IPS-20b (cell line): ENCODE results near the gene HECW1.
"Not testable (repeated sequence)": the region's sequence is repeated elsewhere in the genome, so short reads cannot be mapped to it uniquely, and the experiment has no call there.

Source experiments
- H3K27ac ChIP-seq: one replicate; pipeline ENCODE4 v1.5.1; 2013; ENCODE audit warnings: low read length
- H3K27me3 ChIP-seq: 2 replicates; pipeline ENCODE4 v1.6.1; 2013; ENCODE audit warnings: mild to moderate bottlenecking, low read length, inconsistent platforms; ENCODE audit not compliant: insufficient read depth
- H3K36me3 ChIP-seq: 2 replicates; pipeline ENCODE4 v1.6.1; 2013; ENCODE audit warnings: low read depth, mild to moderate bottlenecking, inconsistent platforms, low read length, moderate library complexity; ENCODE audit not compliant: insufficient read depth
- H3K4me1 ChIP-seq: 2 replicates; pipeline ENCODE4 v1.6.1; 2013; ENCODE audit warnings: mild to moderate bottlenecking, control low read depth, inconsistent platforms, low read length, moderate library complexity; ENCODE audit not compliant: insufficient read depth
- H3K4me3 ChIP-seq: 2 replicates; pipeline ENCODE4 v1.5.1; 2013; ENCODE audit warnings: mild to moderate bottlenecking, low read length, inconsistent platforms
- H3K9ac ChIP-seq: 2 replicates; pipeline ENCODE4 v1.6.1; 2013; ENCODE audit warnings: low read depth, mild to moderate bottlenecking, inconsistent platforms, low read length, moderate library complexity
- H3K9me3 ChIP-seq: 2 replicates; pipeline ENCODE4 v1.6.1; 2013; ENCODE audit warnings: mild to moderate bottlenecking, low read depth, low read length, inconsistent platforms; ENCODE audit not compliant: insufficient read depth

The HECW1 gene

DNA sequence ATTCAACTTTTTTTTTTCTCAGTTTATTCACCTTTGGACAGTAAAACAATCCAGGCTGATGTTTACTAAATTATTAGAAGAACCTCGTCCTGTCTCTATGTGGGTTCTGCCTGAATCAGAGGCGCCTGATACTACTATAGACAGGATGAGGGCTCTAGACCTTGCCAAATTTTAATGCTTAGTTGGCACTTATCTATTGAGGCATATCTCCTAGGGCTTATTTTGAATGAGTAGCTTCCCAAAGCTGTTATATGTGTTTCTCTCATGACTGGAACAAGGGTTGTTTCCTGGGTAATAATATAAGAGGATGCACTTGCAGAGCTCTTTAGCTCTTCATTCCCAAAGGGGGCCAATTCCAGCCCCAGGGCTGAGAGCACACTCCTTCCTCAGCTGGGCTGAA is 23.6 kb downstream of the HECW1 start:
- Histone ChIP-seq H3K9me3 (no peaks in the 10 kb centered on the region), H3K27ac (no peak overlapping the region), H3K4me1 (peaks cover 56% of the 10 kb centered on the region), H3K36me3 (no peaks in the 10 kb centered on the region), H3K4me3 (no peak overlapping the region), H3K27me3 (no peaks in the 10 kb centered on the region), H3K9ac (no peak overlapping the region)

DNA sequence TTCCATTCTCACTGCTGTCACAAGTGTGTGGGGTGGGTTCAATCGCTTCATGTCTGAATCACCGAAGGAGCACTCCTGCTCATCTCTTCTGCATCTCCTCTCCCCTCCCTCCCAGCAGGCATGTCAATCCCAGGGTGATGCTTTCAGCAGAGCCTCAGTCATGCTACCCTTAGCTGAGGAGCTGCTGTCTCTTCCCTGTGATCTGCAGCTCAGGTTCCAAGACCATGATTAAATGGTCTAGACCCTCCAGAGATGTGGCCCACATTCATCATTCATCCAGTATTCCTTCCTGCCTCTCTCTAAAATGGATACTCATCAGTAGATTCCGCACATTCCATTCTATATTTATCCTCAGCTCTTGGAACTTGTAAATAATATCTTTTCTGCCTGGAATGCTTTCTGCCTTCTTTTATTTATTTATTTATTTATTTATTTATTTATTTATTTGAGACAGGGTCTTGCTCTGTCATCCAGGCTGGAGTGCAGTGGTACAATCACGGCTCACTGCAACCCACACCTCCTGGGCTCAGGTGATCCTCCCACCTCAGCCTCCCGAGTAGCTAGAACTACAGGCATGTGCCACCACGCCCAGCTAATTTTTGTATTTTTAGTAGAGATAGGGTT is 24.8 kb downstream of the HECW1 start:
- not testable (repeated sequence) for H3K4me3 ChIP-seq, H3K27ac ChIP-seq, H3K27me3 ChIP-seq, H3K9me3 ChIP-seq, H3K36me3 ChIP-seq, H3K9ac ChIP-seq
- H3K4me1 ChIP-seq, result peaks cover 56% of the 10 kb centered on the region

DNA sequence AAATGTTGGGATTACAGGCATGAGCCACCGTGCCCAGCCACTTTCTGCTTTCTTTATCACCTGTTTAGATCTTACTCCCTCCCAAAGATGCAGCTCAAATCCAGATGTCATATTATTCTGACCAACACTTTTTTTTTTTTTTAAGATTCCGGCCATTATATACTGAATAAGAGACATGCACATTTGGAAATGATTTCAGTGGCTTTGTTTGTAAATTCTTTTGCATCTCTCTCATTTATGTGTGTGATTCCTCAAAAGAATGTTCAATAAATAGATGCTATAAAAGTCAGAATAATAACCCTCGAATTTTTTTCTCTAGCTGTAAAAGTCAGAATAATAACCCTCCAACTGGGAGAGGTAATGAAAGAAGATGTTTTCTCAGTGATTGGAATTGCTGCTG is 25.4 kb downstream of the HECW1 start:
- Histone ChIP-seq H3K27ac (no peak overlapping the region), H3K36me3 (no peaks in the 10 kb centered on the region)

DNA sequence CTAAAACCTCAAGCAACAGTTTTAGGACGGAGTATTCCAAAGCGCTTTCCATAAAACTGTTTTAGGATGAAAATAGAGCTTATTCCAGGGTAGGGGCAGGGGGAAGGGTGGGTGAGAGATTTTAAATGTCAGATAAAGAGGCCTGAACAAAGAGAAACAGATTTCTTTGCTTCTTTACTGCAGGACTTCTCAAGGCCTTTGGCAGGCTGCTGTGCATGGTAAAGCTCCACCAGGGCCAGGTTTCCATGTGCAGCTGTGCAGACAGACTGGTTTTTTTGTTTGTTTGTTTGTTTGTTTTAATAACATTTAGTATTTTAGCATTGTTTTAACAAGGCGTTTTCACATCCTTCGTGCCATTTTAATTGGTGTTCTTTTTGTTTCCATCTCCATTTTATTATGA is 26.3 kb downstream of the HECW1 start:
- Histone ChIP-seq H3K4me3 (no peak overlapping the region), H3K4me1 (peaks cover 52% of the 10 kb centered on the region), H3K27ac (peak overlapping the region; percentile 37), H3K36me3 (no peaks in the 10 kb centered on the region), H3K9me3 (no peaks in the 10 kb centered on the region), H3K9ac (peak overlapping the region; percentile 35; the same call in 1 of the 2 replicates), H3K27me3 (no peaks in the 10 kb centered on the region)

More for the DNA sequence above, 25.4 kb downstream of the HECW1 start:
- H3K9me3 ChIP-seq, result no peaks in the 10 kb centered on the region
- H3K4me3 ChIP-seq, result no peak overlapping the region
- H3K27me3 ChIP-seq, result no peaks in the 10 kb centered on the region
- H3K4me1 ChIP-seq, result peaks cover 52% of the 10 kb centered on the region
- no peak overlapping the region; the same call in 1 of the 2 replicates for H3K9ac ChIP-seq

DNA sequence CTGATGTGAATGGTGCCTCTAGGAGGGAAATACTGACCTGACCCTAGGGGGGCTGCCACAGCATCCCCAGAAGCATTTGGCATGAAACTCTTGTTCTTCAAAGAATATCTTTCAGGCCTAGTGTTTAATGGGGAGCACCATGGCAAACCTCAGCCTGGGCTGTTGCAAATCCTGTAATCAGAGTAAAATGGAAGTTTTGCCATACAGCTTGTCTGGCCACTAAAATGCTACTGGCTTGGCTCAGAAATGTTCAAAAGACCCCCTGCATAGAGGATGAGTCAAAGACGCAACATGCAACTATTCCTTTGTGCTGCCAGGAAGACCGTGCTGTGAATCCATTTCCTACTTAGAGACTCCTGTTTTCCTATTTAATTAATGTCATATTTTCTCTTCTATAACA is 26.7 kb downstream of the HECW1 start:
- peak overlapping the region; percentile 37 for H3K27ac ChIP-seq
- peaks cover 55% of the 10 kb centered on the region for H3K4me1 ChIP-seq
- H3K4me3 ChIP-seq, result no peak overlapping the region; the same call in 1 of the 2 replicates
- no peaks in the 10 kb centered on the region for H3K36me3 ChIP-seq
- no peaks in the 10 kb centered on the region for H3K9me3 ChIP-seq
- no peaks in the 10 kb centered on the region for H3K27me3 ChIP-seq
- peak overlapping the region; percentile 35; the same call in 1 of the 2 replicates for H3K9ac ChIP-seq

DNA sequence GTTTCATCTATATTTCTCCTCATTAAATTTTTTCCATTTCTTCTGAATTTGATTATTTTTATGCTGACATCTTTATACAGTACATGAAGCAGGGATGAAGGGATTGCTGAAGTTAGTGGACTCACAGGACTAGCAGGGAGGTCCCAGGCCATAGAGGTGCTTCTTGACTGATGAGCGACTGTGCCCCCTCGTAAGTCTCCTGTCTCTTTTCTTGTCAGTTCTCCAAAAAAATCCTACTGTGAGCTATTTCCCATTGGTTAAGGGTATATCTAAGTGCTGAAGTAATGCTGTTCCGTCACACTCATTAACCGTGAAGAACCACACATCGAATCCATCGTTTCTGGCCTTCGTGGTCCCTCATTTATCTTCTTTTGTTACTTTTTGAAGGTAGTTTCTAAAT is 27.7 kb downstream of the HECW1 start:
- Histone ChIP-seq H3K27me3 (no peaks in the 10 kb centered on the region), H3K9me3 (no peaks in the 10 kb centered on the region), H3K27ac (no peak overlapping the region), H3K4me1 (peaks cover 52% of the 10 kb centered on the region), H3K36me3 (no peaks in the 10 kb centered on the region), H3K4me3 (no peak overlapping the region), H3K9ac (no peak overlapping the region; the same call in 1 of the 2 replicates)

DNA sequence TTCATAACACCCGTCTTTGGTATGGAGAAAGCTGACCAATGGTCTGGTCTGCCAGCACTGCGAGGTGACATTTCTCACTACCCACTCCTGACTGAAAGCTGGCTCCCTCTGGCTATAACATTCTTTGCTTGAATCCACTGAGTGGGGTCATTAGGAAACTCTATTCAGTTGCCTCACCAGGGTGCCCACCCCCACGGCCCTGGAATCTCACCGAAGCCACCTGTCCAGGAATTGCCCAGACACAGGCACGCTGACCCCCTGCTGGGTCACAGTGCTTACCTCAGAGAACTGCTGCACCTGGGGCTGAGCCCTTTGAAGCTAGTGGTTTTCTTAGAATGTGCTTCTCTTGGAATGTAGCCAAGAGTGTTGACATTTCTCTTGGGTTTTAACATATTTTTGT is 28.6 kb downstream of the HECW1 start:
- no peak overlapping the region for H3K9ac ChIP-seq
- H3K4me1 ChIP-seq, result peaks cover 44% of the 10 kb centered on the region
- H3K9me3 ChIP-seq, result no peaks in the 10 kb centered on the region
- no peaks in the 10 kb centered on the region for H3K36me3 ChIP-seq
- H3K27ac ChIP-seq, result peak overlapping the region; percentile 45
- H3K4me3 ChIP-seq, result no peak overlapping the region
- H3K27me3 ChIP-seq, result no peaks in the 10 kb centered on the region

DNA sequence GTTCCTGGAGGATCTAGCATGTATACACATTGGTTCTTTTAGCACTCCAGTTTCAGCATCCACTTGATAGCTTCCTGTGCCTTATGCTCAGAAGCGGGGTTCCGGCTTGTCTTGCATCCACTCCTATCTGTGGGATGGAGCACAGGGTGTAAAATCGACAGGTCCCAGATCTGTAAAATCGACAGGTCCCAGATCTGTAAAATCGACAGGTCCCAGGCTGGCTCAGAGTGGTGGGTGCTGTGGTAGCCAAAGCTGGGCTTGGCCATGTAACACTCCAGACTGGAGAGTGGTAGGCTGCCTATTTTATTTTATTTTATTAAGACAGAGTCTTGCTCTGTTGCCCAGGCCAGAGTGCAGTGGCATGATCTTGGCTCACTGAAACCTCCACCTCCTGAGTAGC is 30.3 kb downstream of the HECW1 start:
- Histone ChIP-seq H3K4me1 (peaks cover 35% of the 10 kb centered on the region), H3K4me3 (no peak overlapping the region), H3K27me3 (no peaks in the 10 kb centered on the region), H3K36me3 (no peaks in the 10 kb centered on the region), H3K27ac (no peak overlapping the region), H3K9me3 (no peaks in the 10 kb centered on the region), H3K9ac (no peak overlapping the region)

DNA sequence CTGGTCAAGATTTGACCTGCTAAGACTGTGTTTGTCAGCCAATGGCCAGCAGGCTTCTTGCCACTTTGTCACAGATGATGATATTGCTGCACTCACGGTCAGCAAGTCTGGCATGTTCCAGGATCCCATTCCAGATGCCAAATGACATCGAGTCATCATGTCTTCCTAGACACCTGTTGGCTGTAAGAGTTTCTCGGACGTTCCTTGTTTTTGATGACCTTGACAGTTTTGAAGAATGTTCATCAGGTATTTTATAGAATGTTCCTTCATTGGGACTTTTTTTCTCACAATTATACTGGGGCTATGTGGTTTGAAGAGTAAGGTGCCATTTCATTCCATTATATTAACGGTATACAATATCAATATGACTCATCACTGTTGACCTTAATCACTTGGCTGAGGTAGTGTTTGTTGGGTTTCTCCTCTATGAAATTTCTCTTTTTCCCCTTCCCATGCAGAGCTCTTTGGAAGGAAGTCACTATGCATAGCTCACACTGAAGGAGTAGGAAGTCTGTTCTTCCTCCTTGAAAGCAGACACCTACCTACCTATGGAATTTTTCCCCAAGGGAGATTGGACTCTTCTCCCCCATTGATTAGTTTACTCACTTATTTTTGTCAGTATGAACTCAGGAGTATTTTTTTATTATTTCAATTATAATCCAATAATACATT is 31.6 kb downstream of the HECW1 start:
- no peaks in the 10 kb centered on the region for H3K36me3 ChIP-seq
- no peaks in the 10 kb centered on the region for H3K9me3 ChIP-seq
- no peak overlapping the region for H3K27ac ChIP-seq
- H3K9ac ChIP-seq, result no peak overlapping the region
- no peak overlapping the region for H3K4me3 ChIP-seq
- H3K27me3 ChIP-seq, result no peaks in the 10 kb centered on the region
- peaks cover 26% of the 10 kb centered on the region for H3K4me1 ChIP-seq

DNA sequence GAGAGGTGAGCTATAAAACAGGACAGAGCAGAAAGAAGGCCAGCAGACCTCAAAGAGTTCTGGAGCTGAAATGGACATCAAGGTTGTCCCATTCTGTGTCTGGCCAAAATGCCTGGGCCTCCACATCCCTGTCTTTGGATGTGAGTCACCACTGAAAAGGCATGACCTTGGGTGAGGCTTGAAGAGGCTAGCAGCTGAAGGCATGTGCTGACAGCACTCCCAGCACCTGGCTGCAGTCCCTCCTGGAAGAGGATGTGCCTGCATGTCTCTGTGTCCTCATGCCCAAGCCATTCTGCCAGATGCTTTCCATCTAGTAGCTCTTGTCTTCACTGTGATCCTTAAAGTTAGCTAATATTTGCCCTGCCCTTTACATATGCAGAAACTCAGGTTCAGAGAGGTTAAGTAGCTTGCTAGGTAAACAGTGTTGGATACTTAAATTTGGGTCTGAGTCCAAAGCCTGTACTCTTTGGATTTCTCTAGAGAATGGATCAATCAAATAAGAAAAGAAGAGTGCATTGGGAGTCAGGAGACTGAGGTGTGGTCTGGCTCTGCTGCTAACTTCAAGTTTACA is 35.8 kb downstream of the HECW1 start:
- no peak overlapping the region for H3K27ac ChIP-seq
- no peak overlapping the region for H3K4me3 ChIP-seq
- H3K36me3 ChIP-seq, result no peaks in the 10 kb centered on the region
- H3K9ac ChIP-seq, result no peak overlapping the region
- no peaks in the 10 kb centered on the region for H3K27me3 ChIP-seq
- H3K4me1 ChIP-seq, result peaks cover 7% of the 10 kb centered on the region; the same call in 1 of the 2 replicates
- no peaks in the 10 kb centered on the region for H3K9me3 ChIP-seq

DNA sequence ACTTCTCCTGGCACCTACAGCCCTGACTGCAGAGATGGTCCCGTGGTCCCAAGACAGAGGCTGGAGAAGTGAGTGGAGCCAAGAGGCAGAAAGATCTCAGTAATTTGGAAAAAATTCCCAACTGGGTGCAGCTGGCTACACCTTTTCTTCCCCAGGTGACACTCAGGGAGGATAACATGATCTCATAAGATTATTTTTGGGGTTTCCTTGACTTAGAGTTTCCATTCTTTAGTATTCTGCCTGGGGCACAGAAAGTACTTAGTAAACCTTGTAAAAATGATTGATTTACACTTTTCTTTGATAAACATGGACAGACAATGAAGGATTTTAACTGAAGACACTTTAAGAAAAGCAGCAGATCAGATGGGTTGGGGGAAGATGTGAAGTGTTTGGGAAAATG is 38.6 kb downstream of the HECW1 start:
- Histone ChIP-seq H3K9me3 (no peaks in the 10 kb centered on the region), H3K27ac (no peak overlapping the region), H3K36me3 (no peaks in the 10 kb centered on the region), H3K9ac (no peak overlapping the region), H3K27me3 (no peaks in the 10 kb centered on the region), H3K4me1 (peaks cover 4% of the 10 kb centered on the region; the same call in 1 of the 2 replicates), H3K4me3 (no peak overlapping the region)

DNA sequence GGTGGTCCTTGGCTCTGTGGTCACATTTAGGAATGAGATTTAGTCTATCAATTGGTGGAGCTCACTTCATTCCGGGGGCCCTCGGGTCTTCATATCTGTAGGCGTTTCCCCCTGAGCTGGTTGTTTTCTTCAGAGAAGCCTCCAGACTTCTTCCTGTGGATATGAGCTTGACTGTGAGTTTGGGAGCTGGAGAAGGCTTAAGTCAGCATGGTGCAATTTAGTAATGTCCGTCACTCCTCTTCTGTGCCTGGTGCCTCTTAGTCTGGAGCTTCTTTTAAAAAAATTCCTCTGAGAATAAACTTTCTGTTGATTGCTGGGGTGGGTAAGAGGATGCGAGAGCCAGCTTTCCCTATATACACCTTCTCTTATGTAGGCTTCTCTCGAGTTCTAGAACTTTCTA is 40.2 kb downstream of the HECW1 start:
- Histone ChIP-seq H3K4me3 (no peak overlapping the region), H3K4me1 (peaks cover 4% of the 10 kb centered on the region; the same call in 1 of the 2 replicates), H3K27me3 (no peaks in the 10 kb centered on the region), H3K9ac (no peak overlapping the region), H3K36me3 (no peaks in the 10 kb centered on the region), H3K9me3 (no peaks in the 10 kb centered on the region), H3K27ac (no peak overlapping the region)
